Activated CD8-positive, alpha-beta memory T cell treated with anti-CD3 and anti-CD28 coated beads, Interleukin-2, amount 10 ng/mL, durations not matched to agents 7 days and 5 days (primary cell): ENCODE results near the gene TMEM52. TPM values are rescaled to one million over a fixed set of nuclear protein-coding genes. Genes with fewer than 3 reads are reported as not detected.

Experiments
- ATAC-seq: fragments of 150-1000 bp; cut with Tn5 transposase; one replicate; pipeline ENCODE4 v1.10.0; 2021; ENCODE audit warnings: moderate library complexity
- CTCF ChIA-PET: fragments of 350-600 bp; sonication (Branson Sonifier 250); formaldehyde crosslinking; loops from one replicate; lab custom pipeline; 2021; ENCODE audit warnings: antibody characterized with exemption; lab: Charles Lee
- DNase-seq: peaks from one replicate; pipeline ENCODE4 v3.0.0-alpha.2; 2020
- H3K27ac Mint-ChIP-seq: one replicate; pipeline ENCODE4 v1.8.0; 2021; ENCODE audit warnings: mild to moderate bottlenecking, mixed read lengths
- H3K27me3 Mint-ChIP-seq: one replicate; pipeline ENCODE4 v1.8.0; 2021; ENCODE audit warnings: mixed read lengths
- H3K36me3 Mint-ChIP-seq: one replicate; pipeline ENCODE4 v1.8.0; 2021; ENCODE audit warnings: mild to moderate bottlenecking, mixed read lengths
- H3K4me1 Mint-ChIP-seq: one replicate; pipeline ENCODE4 v1.8.0; 2021; ENCODE audit warnings: mixed read lengths
- H3K4me3 Mint-ChIP-seq: one replicate; pipeline ENCODE4 v1.8.0; 2021; ENCODE audit warnings: mild to moderate bottlenecking, moderate library complexity, mixed read lengths
- H3K9me3 Mint-ChIP-seq: one replicate; pipeline ENCODE4 v1.8.0; 2022; ENCODE audit warnings: low read depth, mixed read lengths
- total RNA-seq, 2 experiments: library from RNA; stranded (reverse); gene quantifications; one replicate each; pipeline ENCODE4 v1.2.3, GENCODE V29; 2021

Gene TMEM52
- total RNA-seq = not detected

DNA sequence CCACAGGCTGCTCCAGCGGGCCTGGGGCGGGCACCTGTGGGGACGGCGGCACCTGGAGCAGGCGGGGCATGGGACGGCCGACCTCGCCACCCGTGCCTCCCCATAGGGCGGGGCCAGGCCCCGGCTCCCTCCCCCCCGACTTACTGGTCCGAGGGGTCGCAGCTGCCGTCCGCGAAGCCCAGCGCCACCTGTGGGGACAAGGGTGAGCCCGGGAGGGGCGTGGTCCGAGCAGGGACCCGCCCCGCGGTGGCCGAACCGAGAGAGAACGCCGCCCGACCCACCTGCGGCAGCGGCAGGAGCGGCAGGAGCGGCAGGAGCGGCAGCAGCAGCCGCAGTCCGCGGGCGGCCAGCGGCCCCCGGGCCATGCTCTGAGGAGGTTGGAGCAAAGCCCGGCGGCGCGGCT is at the start of gene TMEM52:
Gene TMEM52 (minus strand): TSS at position 379 of the 403 bp plus-strand sequence. CDS start 14 bp downstream, at position 365.
- ATAC-seq (peak; percentile 41), DNase-seq (no peak)
- CTCF ChIA-PET = interaction anchor here (2.9 kb wide), 1 partner anchor 10 kb away, joined by 12 read pairs; no protein-coding TSS in a partner anchor
- H3K4me3 Mint-ChIP-seq = peak within 1 kb of the TSS; percentile 63
- no peaks in the 10 kb centered on the region for H3K36me3 Mint-ChIP-seq
- peak within 1 kb of the TSS; percentile 24 for H3K27ac Mint-ChIP-seq
- H3K27me3 Mint-ChIP-seq = peaks cover 9% of the 10 kb centered on the region
- no peaks in the 10 kb centered on the region for H3K9me3 Mint-ChIP-seq
- peaks cover 6% of the 10 kb centered on the region for H3K4me1 Mint-ChIP-seq

DNA sequence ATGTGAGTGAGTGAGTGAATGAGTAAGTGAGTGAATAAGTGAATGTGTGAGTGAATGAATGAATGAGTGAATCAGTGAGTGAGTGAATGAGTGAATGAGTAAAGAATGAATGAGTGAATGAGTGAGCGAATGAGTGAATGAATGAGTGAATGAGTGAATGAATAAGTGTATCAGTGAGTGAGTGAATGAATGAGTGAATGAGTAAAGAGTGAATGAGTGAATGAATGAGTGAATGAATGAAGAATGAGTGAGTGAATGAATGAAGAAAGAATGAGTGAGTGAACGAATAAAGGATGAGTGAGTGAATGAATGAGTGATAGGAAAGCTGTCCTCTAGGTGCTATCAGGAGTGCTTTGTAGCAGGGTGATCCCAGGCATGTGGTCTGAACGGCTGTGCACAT is 48.8 kb upstream of the TMEM52 start:
- H3K27ac Mint-ChIP-seq = no peak overlapping the region
- CTCF ChIA-PET = no interaction called here
- H3K9me3 Mint-ChIP-seq = peaks cover 9% of the 10 kb centered on the region
- H3K4me3 Mint-ChIP-seq = no peak overlapping the region
- no peaks in the 10 kb centered on the region for H3K4me1 Mint-ChIP-seq
- DNase-seq (no peak), ATAC-seq (no peak)
- no peaks in the 10 kb centered on the region for H3K27me3 Mint-ChIP-seq
- peaks cover 1% of the 10 kb centered on the region for H3K36me3 Mint-ChIP-seq

DNA sequence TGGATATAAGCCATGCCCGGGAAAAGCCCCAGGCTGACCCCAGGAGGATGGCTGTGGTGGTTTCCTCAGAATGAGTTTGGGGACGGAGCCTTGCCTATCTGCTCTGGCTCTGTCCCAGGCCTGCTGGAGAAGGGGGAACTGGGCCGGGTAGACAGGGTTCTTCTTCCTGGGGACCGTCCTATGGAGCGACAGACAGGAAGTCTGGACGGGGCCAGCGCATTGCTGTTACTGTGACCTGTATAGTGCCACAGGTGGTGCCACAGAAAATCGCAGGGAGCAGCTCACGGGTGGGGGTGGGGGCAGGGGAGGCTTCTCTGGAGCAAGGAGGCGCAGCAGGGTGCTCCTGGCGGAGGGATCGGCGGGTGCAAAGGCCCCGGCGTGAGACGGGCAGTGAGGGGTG is 48.1 kb upstream of the TMEM52 start:
- H3K9me3 Mint-ChIP-seq = peaks cover 9% of the 10 kb centered on the region
- H3K27ac Mint-ChIP-seq = no peak overlapping the region
- CTCF ChIA-PET = no interaction called here
- H3K4me3 Mint-ChIP-seq = no peak overlapping the region
- ATAC-seq (no peak), DNase-seq (no peak)
- peaks cover 1% of the 10 kb centered on the region for H3K36me3 Mint-ChIP-seq
- H3K4me1 Mint-ChIP-seq = no peaks in the 10 kb centered on the region
- no peaks in the 10 kb centered on the region for H3K27me3 Mint-ChIP-seq

DNA sequence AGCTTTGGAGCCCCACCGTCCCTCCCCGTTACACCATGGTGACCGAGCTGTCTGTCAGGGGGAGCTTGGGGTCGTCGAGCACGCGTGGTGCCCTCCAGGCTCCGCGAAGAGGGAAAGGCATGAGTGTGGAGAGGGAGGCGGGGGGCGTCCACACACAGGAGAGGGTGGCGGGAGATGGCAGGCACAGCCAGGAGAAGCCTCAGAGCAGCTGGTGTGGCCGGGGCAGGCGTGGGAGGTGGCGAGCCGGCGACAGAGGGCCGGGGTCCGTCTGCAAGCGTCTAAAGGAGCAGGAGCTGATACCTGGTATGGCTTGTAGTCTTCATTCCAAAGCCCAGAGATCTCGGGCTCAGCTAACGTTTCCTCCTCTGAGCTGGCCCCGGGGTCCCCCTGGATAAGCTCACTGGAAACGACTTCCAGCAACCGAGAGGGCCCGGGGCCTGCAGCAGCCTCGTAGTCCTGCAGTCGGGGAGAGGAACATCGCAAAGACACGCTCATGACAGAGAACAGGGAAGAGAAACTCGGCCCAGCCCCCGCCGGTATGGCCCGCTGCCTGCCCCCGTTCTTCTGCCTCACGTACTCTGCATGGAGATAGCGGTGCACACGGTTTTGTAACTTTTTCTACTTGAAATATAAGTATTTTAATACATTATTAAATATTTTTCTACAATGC is 47.1 kb upstream of the TMEM52 start:
- no peak overlapping the region for H3K27ac Mint-ChIP-seq

DNA sequence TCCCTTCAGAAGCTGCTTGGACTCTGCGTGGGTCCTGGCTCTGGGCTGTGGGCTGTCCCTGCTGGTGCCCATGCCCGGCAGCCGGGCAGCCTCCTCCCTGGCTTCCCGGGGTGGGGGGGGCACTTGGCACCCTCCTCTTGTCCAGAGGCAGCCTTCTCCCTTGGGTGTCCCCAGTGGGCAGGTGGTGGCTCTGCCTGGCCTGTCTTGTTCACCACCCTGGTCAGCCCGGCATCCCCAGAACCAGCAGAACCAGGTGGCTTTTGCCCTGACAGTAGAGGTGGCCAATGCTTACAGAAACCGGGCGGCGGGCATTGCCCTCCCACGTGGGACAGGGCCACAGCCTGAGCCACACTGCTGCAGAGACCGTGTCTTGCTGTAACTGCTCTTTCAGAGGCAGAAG is 46.5 kb upstream of the TMEM52 start:
- Mint-ChIP-seq H3K27ac (no peak overlapping the region), H3K4me3 (no peak overlapping the region), H3K27me3 (peaks cover 10% of the 10 kb centered on the region), H3K4me1 (no peaks in the 10 kb centered on the region), H3K36me3 (no peaks in the 10 kb centered on the region), H3K9me3 (no peaks in the 10 kb centered on the region)
- CTCF ChIA-PET = no interaction called here
- ATAC-seq = no peak
- DNase-seq = no peak

More for the DNA sequence above, 47.1 kb upstream of the TMEM52 start:
- Mint-ChIP-seq H3K4me1 (no peaks in the 10 kb centered on the region), H3K27me3 (peaks cover 5% of the 10 kb centered on the region), H3K36me3 (no peaks in the 10 kb centered on the region), H3K4me3 (no peak overlapping the region), H3K9me3 (peaks cover 6% of the 10 kb centered on the region)
- CTCF ChIA-PET = no interaction called here
- DNase-seq (no peak), ATAC-seq (no peak)

DNA sequence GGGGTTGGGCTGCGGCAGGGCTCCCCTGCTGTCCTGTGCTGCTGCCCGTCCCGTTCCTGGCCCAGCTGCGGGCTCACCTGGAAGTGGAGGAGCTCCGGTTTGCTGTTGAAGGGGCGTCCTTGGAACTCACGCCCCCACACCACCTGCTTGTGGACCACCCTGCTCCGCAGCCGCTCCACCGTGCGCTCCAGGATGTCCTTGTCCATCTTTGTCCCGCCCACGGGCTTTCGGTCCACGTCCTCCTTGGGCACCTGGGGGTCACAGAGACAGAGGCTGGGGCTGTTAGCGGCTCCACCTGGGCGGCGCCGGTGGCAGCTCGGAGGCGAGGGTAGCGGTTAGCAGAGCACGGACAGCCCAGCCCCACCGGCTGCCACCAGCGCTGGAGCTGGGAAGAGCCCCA is 45.7 kb upstream of the TMEM52 start:
- DNase-seq (no peak), ATAC-seq (no peak)
- peaks cover 2% of the 10 kb centered on the region for H3K4me1 Mint-ChIP-seq
- peaks cover 12% of the 10 kb centered on the region for H3K27me3 Mint-ChIP-seq
- no peaks in the 10 kb centered on the region for H3K36me3 Mint-ChIP-seq
- no peaks in the 10 kb centered on the region for H3K9me3 Mint-ChIP-seq
- CTCF ChIA-PET = no interaction called here
- no peak overlapping the region for H3K27ac Mint-ChIP-seq
- no peak overlapping the region for H3K4me3 Mint-ChIP-seq

DNA sequence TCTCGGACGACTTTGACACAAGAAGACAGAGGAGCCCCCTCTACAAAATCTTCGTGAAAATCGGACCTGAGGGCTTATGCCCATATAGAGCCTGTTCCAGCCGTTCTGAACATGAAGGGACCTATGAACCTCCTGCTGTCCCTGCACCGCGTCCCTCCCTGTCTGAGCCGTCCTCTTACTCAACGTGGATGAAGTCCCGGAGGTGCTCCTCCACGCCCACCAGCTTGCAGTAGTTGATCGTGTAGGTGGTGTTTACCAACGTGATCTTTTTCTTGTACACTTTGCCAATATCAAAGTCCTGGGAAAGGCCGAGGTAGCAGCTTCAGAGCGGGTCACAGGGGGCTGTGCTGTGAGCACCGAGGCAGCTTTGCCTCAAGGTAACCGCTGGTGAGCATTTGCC is 44.5 kb upstream of the TMEM52 start:
- peaks cover 12% of the 10 kb centered on the region for H3K27me3 Mint-ChIP-seq
- no peak overlapping the region for H3K4me3 Mint-ChIP-seq
- peaks cover 2% of the 10 kb centered on the region for H3K4me1 Mint-ChIP-seq
- CTCF ChIA-PET = interaction anchor here (6.3 kb wide), 1 partner anchor 82 kb away, joined by 84 read pairs; no protein-coding TSS in a partner anchor
- no peaks in the 10 kb centered on the region for H3K9me3 Mint-ChIP-seq
- no peak for ATAC-seq
- no peak overlapping the region for H3K27ac Mint-ChIP-seq
- no peak for DNase-seq
- H3K36me3 Mint-ChIP-seq = no peaks in the 10 kb centered on the region

DNA sequence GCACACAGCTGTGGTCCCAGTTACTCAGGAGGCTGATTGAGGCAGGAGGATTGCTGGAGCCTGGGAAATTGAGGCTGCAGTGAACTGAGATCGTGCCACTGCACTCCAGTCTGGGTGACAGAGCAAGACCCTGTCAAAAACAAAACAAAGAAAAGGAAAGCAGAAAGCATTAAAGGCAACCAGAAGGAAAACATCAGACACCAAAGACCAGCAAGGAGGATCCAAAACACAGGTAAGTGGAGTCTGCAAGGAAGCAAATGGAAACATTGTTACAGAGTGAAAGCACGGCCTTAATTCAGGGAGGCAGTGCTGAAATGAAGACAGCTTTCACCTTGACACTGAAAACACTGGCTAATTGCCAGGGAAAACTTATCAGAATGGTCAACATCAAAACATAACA is 43.7 kb upstream of the TMEM52 start:
- DNase-seq (no peak), ATAC-seq (no peak)
- Mint-ChIP-seq H3K27ac (no peak overlapping the region), H3K36me3 (no peaks in the 10 kb centered on the region), H3K4me3 (no peak overlapping the region), H3K9me3 (no peaks in the 10 kb centered on the region), H3K27me3 (peaks cover 12% of the 10 kb centered on the region), H3K4me1 (peaks cover 2% of the 10 kb centered on the region)
- CTCF ChIA-PET = interaction anchor here (6.3 kb wide), 1 partner anchor 82 kb away, joined by 84 read pairs; no protein-coding TSS in a partner anchor

DNA sequence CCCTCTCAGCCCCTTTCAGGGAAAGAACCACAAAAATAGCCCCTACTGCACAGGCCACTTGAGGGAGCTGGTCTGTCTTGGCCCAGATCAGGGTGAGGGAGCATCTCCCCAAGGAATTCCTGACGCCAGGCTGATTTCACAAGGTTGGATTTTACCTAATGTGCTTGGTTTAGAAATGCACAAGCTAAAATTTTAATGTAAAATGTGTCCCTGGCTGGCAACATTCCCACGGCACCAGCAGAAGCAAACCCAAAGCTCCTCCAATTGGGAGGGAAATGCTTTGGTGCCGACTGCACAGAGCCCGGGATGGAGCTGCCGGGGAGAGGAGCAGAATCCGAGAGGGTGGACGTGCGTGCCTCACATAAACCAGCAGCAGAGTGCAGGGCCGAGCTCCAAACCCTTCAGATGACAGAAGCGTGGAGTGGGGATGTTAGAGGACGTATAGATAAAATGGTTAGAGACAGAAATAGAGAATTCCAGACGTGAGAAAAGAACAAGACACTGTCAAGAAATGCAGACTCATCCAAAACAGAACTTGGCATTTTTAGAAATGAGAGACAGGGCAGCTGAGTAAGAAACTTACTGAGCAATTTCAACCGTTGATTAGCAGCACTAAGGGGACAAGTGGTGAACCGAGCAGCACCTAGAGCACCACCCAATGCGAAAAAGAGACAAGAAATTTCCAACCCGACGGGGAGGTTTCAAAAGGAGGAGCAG is 41.6 kb upstream of the TMEM52 start:
- H3K27me3 Mint-ChIP-seq = peaks cover 12% of the 10 kb centered on the region
- H3K4me3 Mint-ChIP-seq = no peak overlapping the region
- peaks cover 2% of the 10 kb centered on the region for H3K4me1 Mint-ChIP-seq
- H3K36me3 Mint-ChIP-seq = no peaks in the 10 kb centered on the region
- no peak overlapping the region for H3K27ac Mint-ChIP-seq
- CTCF ChIA-PET = interaction anchor here (0.7 to 6.3 kb wide), 6 partner anchors 19 to 214 kb away, joined by 3 to 84 read pairs (median 4); no protein-coding TSS in a partner anchor
- DNase-seq (no peak), ATAC-seq (no peak)
- H3K9me3 Mint-ChIP-seq = no peaks in the 10 kb centered on the region

DNA sequence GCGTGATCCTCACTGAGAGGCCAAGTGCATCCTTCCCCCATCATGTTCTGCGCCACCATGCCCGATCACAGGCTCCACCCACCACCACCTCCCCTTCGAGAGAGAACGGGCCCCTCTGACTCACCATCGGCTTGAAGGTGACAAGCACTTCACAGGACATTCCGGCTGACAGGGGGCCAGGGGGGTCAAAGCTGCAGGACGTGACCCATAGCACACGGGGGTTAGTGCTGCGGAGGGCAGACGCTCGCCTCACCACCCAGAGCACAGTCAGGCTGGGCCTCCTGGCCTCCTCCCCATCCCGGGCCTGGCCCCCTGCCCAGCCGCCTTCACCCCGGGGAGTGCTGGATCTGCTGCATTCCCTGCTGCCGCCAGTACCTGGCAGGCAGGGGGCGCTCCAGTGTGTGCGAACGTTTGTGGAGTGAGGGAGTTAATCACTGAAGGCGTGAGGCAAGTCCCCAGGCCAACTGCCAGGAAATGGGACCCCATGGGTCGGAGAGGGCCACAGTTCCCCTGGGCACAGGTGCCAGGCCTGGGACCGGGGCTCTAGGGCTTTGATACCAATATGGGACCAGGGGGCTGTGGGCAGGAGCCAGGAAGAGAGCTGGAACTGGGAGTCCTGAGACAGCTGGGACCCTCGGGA is 40.9 kb upstream of the TMEM52 start:
- CTCF ChIA-PET = interaction anchor here (0.7 to 6.3 kb wide), 7 partner anchors 19 to 214 kb away, joined by 3 to 84 read pairs (median 3); no protein-coding TSS in a partner anchor
- peak; percentile 78 for DNase-seq
- peaks cover 12% of the 10 kb centered on the region for H3K27me3 Mint-ChIP-seq
- peaks cover under 1% of the 10 kb centered on the region for H3K9me3 Mint-ChIP-seq
- peak; percentile 83 for ATAC-seq
- peaks cover under 1% of the 10 kb centered on the region for H3K36me3 Mint-ChIP-seq
- H3K27ac Mint-ChIP-seq = no peak overlapping the region
- H3K4me3 Mint-ChIP-seq = no peak overlapping the region
- H3K4me1 Mint-ChIP-seq = peaks cover 2% of the 10 kb centered on the region

DNA sequence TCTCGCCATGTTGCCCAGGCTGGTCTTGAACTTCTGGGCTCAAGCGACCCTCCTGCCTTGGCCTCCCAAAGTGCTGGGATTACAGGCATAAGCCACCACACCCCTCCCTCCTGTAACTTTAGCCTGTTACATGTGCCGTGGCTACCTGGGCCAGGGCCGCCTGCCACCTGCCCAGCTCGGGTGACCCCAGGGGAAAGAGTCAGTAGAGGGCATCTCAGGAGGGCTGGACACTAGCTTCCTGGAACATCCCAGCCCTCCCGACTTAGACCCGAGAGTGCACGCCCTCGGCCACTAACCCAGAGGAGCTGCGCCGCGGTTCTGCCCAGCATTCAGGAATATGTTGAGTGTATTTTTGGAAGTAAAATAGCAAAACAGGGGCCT is 40.4 kb upstream of the TMEM52 start:
- Mint-ChIP-seq H3K4me1 (peaks cover 2% of the 10 kb centered on the region), H3K36me3 (peaks cover 1% of the 10 kb centered on the region), H3K9me3 (peaks cover 4% of the 10 kb centered on the region), H3K27me3 (peaks cover 12% of the 10 kb centered on the region), H3K27ac (no peak overlapping the region), H3K4me3 (no peak overlapping the region)
- ATAC-seq = no peak
- no peak for DNase-seq
- CTCF ChIA-PET = interaction anchor here (1.1 to 6.3 kb wide), 4 partner anchors 10 to 215 kb away, joined by 3 to 84 read pairs (median 4); no protein-coding TSS in a partner anchor

DNA sequence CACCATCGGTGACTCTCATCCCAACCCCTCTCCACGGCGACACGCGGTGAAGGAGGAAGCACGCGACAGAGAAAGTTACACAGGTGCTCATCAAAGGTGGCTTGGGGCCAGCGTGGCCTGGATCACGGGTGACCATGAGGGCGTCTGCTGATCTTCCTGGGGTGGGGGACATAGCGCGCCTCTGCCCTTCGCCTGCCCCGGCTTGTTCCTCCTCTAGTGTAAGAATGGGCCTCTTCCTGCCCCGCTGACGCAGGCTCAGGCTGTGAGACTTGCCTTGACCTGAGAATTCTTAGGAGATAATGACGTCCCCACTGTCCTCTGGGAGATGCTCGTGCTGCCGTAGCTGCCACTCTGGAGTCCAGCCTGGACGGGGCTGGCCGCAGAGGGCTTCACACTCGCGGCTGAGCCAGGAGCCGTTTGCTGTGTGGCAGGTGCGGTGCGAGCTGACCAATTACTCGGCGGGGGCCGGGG is 39.0 kb upstream of the TMEM52 start:
- Mint-ChIP-seq H3K27me3 (peaks cover 12% of the 10 kb centered on the region), H3K4me3 (no peak overlapping the region), H3K4me1 (peaks cover 2% of the 10 kb centered on the region), H3K36me3 (peaks cover 1% of the 10 kb centered on the region), H3K9me3 (peaks cover 4% of the 10 kb centered on the region), H3K27ac (no peak overlapping the region)
- DNase-seq (no peak), ATAC-seq (no peak)
- CTCF ChIA-PET = interaction anchor here (1.5 to 6.3 kb wide), 3 partner anchors 11 to 87 kb away, joined by 3 to 84 read pairs (median 3); no protein-coding TSS in a partner anchor

DNA sequence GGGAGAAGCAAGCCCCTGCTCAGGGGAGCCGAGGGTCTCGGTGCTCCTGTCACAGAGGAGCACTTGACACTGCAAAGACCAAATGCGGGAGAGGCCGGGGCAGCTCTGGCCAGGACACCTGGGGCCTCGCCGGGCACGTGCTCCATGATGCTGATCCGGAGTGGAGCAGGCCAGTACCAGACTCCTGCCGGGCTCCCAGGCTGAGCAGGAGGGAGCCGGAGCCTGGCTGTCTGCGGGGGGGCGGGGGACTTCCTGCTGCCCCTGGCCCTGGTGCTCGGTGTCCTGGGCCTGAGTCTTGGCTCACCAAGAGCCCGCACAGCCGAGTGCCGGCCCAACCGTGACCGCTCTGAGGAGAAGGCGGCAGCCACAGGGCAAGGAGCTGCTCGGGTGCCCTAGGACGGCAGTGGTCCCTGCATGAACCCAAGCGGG is 38.5 kb upstream of the TMEM52 start:
- Mint-ChIP-seq H3K4me1 (peaks cover 2% of the 10 kb centered on the region), H3K27ac (no peak overlapping the region), H3K36me3 (peaks cover 1% of the 10 kb centered on the region), H3K4me3 (no peak overlapping the region), H3K9me3 (peaks cover 4% of the 10 kb centered on the region), H3K27me3 (peaks cover 12% of the 10 kb centered on the region)
- no peak for ATAC-seq
- CTCF ChIA-PET = interaction anchor here (1.7 kb wide), 1 partner anchor 17 kb away, joined by 3 read pairs; no protein-coding TSS in a partner anchor
- no peak for DNase-seq
